Adrenal gland (tissue), 5 donors: ENCODE measurements around the gene TRIM58.

Experiments
- POLR2A ChIP-seq, 2 donors: fragments of 450-650 bp; IDR thresholded peaks; one replicate each; pipeline ENCODE4 v1.6.1; 2017; ENCODE audit warnings: antibody characterized with exemption in 2 of 2, mild to moderate bottlenecking in 2 of 2, moderate library complexity in 1 of 2
- TF ChIP-seq, protein P1 (sequence below), 6 experiments: fragments of 450-650 bp in 4 of 6; fragments of 200-600 bp in 2 of 6; sonication (generic) in 1 of 6; IDR thresholded peaks; 1 replicate in 5 of 6; 2 replicates in 1 of 6; pipeline versions ENCODE4 v1.5.1 to v1.8.0; 2016 to 2021; ENCODE audit warnings: antibody characterized with exemption in 6 of 6, mild to moderate bottlenecking in 2 of 6, moderate library complexity in 1 of 6
- donor health status: DM: no; HTN: no; CAD: no.

DNA sequence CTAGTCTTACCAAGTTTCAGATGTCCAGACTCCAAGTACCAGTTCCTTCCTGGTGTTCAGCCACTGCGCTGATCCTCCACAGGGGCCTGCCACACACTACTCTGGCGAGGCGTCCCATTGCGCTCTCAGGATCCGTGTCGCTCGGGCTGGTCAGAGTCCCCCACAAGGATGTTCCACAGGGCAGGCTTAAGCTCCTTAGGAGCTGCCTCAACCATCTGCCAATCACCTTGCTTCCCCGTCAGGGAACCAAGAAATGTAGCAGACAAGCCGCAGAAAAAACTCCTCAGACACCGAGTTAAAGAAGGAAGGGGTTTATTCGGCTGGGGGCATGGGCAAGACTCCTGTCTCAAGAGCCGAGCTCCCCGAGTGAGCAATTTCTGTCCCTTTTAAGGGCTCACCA, 48.2 kb downstream of the TRIM58 start:
- TF ChIP-seq POLR2A (IDR thresholded peaks at IDR 0.05), result no peak
- TF ChIP-seq, protein P1, sequence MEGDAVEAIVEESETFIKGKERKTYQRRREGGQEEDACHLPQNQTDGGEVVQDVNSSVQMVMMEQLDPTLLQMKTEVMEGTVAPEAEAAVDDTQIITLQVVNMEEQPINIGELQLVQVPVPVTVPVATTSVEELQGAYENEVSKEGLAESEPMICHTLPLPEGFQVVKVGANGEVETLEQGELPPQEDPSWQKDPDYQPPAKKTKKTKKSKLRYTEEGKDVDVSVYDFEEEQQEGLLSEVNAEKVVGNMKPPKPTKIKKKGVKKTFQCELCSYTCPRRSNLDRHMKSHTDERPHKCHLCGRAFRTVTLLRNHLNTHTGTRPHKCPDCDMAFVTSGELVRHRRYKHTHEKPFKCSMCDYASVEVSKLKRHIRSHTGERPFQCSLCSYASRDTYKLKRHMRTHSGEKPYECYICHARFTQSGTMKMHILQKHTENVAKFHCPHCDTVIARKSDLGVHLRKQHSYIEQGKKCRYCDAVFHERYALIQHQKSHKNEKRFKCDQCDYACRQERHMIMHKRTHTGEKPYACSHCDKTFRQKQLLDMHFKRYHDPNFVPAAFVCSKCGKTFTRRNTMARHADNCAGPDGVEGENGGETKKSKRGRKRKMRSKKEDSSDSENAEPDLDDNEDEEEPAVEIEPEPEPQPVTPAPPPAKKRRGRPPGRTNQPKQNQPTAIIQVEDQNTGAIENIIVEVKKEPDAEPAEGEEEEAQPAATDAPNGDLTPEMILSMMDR (IDR thresholded peaks at IDR 0.05), result no peak
